Measurements from ENCODE around the gene PMM1.
A peak's percentile ranks its signal among the peaks of the same experiment; 100 is the strongest.

Gene PMM1

DNA sequence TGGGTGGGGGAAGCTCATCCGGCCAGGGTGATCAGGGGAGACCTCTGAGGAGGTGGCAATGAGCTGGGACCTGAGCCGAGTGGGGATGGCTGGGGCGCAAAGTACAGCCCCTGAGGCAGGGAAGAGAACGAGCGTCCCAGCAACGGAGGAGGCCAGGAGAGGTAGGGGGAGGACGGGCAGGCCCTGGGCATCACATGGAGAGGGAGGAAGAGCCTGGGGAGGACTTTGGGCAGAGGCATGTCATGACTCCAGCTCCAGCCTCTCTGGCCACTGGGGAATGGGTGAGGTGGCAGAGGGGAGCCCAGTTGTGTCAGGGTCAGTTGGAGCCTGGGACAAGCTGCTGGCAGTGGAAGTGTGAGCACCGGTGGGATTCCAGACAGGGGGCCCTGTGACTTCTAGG, 11.5 kb downstream of the PMM1 start:
- H3K36me3 ChIP-seq (ENCODE audit: low read length) = no peaks in the 10 kb centered on the region
- H4K20me1 ChIP-seq (ENCODE audit: low read depth, low read length) = no peaks in the 10 kb centered on the region
- no peaks in the 10 kb centered on the region for H3K79me2 ChIP-seq (ENCODE audit: insufficient read depth, low read length)
- no peak overlapping the region for H3K4me2 ChIP-seq (ENCODE audit: low read depth, low read length, poor library complexity, severe bottlenecking)
- H3K27me3 ChIP-seq (ENCODE audit: low read length) = no peaks in the 10 kb centered on the region
- H3K9me3 ChIP-seq (ENCODE audit: insufficient read depth, low read length) = no peaks in the 10 kb centered on the region
- H2AFZ ChIP-seq (ENCODE audit: low read depth, low read length, severe bottlenecking) = no peak overlapping the region
- no peaks in the 10 kb centered on the region for H3K9me2 ChIP-seq (replicated peaks; ENCODE audit: insufficient read depth, low read length)
- TF ChIP-seq EZH2phosphoT487 (conservative IDR thresholded peaks at IDR 0.05; ENCODE audit: low read length) = no peak
- TF ChIP-seq, protein P1, sequence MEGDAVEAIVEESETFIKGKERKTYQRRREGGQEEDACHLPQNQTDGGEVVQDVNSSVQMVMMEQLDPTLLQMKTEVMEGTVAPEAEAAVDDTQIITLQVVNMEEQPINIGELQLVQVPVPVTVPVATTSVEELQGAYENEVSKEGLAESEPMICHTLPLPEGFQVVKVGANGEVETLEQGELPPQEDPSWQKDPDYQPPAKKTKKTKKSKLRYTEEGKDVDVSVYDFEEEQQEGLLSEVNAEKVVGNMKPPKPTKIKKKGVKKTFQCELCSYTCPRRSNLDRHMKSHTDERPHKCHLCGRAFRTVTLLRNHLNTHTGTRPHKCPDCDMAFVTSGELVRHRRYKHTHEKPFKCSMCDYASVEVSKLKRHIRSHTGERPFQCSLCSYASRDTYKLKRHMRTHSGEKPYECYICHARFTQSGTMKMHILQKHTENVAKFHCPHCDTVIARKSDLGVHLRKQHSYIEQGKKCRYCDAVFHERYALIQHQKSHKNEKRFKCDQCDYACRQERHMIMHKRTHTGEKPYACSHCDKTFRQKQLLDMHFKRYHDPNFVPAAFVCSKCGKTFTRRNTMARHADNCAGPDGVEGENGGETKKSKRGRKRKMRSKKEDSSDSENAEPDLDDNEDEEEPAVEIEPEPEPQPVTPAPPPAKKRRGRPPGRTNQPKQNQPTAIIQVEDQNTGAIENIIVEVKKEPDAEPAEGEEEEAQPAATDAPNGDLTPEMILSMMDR (IDR thresholded peaks at IDR 0.05; ENCODE audit: insufficient read depth, low read length, poor library complexity, severe bottlenecking) = no peak
- H3K9ac ChIP-seq (ENCODE audit: low read length) = no peak overlapping the region
- no peaks in the 10 kb centered on the region for H3F3A ChIP-seq (ENCODE audit: insufficient read depth)
- no peak overlapping the region for H3K27ac ChIP-seq (ENCODE audit: low read depth, low read length)
- H3K4me3 ChIP-seq (ENCODE audit: insufficient read depth, low read length, poor library complexity, severe bottlenecking) = no peak overlapping the region

DNA sequence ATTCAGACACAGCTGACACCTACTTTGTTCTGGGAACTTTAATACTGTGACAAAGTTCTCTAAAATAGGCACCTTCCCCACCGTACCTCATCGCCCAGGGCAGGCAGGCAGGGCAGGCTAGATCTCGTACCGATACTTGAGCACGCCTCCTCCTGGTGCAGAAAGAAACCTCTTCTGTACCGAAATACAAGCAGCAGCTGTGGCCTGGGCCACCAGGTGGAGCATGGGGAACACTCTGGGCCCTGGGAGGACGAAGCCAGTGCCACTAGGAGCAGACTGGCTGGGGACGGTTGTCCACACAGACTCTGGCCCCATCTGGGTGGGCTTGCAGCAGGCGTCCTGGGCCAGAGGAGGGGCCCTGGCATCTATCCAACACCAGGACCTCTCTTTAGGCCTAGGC, 12.8 kb downstream of the PMM1 start:
- no peak overlapping the region for H3K4me3 ChIP-seq (ENCODE audit: insufficient read depth, low read length, poor library complexity, severe bottlenecking)
- no peaks in the 10 kb centered on the region for H3K9me2 ChIP-seq (replicated peaks; ENCODE audit: insufficient read depth, low read length)
- no peak overlapping the region for H3K9ac ChIP-seq (ENCODE audit: low read length)
- H3K27me3 ChIP-seq (ENCODE audit: low read length) = no peaks in the 10 kb centered on the region
- H3K9me3 ChIP-seq (ENCODE audit: insufficient read depth, low read length) = no peaks in the 10 kb centered on the region
- H2AFZ ChIP-seq (ENCODE audit: low read depth, low read length, severe bottlenecking) = no peak overlapping the region
- H3F3A ChIP-seq (ENCODE audit: insufficient read depth) = no peaks in the 10 kb centered on the region
- no peaks in the 10 kb centered on the region for H3K36me3 ChIP-seq (ENCODE audit: low read length)
- no peaks in the 10 kb centered on the region for H3K79me2 ChIP-seq (ENCODE audit: insufficient read depth, low read length)
- TF ChIP-seq, protein P1 (IDR thresholded peaks at IDR 0.05; ENCODE audit: insufficient read depth, low read length, poor library complexity, severe bottlenecking) = peak; percentile 50
- TF ChIP-seq EZH2phosphoT487 (conservative IDR thresholded peaks at IDR 0.05; ENCODE audit: low read length) = no peak
- H3K4me2 ChIP-seq (ENCODE audit: low read depth, low read length, poor library complexity, severe bottlenecking) = no peak overlapping the region
- H3K27ac ChIP-seq (ENCODE audit: low read depth, low read length) = no peak overlapping the region
- no peaks in the 10 kb centered on the region for H4K20me1 ChIP-seq (ENCODE audit: low read depth, low read length)

DNA sequence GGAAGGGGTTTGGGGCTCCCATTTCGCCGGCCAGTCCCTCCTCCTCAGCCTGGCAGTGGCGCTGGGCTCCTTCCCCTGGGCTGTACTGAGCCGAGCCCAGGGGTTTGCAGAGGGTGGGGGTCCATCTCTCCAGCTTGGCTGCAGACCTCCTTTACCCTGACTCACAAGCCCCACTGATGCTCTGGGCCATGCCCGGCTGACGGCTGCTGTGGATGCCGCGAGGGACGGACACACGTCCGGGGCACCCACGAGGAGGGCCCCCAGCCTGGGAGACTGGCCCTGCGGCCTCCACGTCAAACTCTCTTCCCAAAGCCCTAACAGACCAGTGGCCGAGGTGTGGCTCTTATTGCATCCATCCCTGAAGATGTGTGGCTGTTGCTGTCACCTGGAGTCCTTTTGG, 14.1 kb downstream of the PMM1 start:
- Histone ChIP-seq H3K9ac (ENCODE audit: low read length) (no peak overlapping the region), H3K4me3 (ENCODE audit: insufficient read depth, low read length, poor library complexity, severe bottlenecking) (no peak overlapping the region), H3K9me3 (ENCODE audit: insufficient read depth, low read length) (no peaks in the 10 kb centered on the region), H3F3A (ENCODE audit: insufficient read depth) (no peaks in the 10 kb centered on the region), H3K4me2 (ENCODE audit: low read depth, low read length, poor library complexity, severe bottlenecking) (no peak overlapping the region), H3K27me3 (ENCODE audit: low read length) (no peaks in the 10 kb centered on the region), H2AFZ (ENCODE audit: low read depth, low read length, severe bottlenecking) (no peak overlapping the region), H3K36me3 (ENCODE audit: low read length) (no peaks in the 10 kb centered on the region), H3K79me2 (ENCODE audit: insufficient read depth, low read length) (no peaks in the 10 kb centered on the region), H4K20me1 (ENCODE audit: low read depth, low read length) (no peaks in the 10 kb centered on the region), H3K27ac (ENCODE audit: low read depth, low read length) (no peak overlapping the region), H3K9me2 (replicated peaks; ENCODE audit: insufficient read depth, low read length) (no peaks in the 10 kb centered on the region)
- TF ChIP-seq EZH2phosphoT487 (conservative IDR thresholded peaks at IDR 0.05; ENCODE audit: low read length) = no peak
- TF ChIP-seq, protein P1 (IDR thresholded peaks at IDR 0.05; ENCODE audit: insufficient read depth, low read length, poor library complexity, severe bottlenecking) = no peak

All from SU-DHL-6 (cell line).